Right atrium auricular region (tissue), 2 donors: ENCODE measurements around the gene TRMT1. TPM values are rescaled to one million over a fixed set of nuclear protein-coding genes. Genes with fewer than 3 reads are reported as not detected.
A peak's percentile ranks its signal among the peaks of the same experiment; 100 is the strongest.

Source experiments
- DNase-seq: peaks from one replicate; pipeline ENCODE4 v3.0.0-alpha.2; 2019; ENCODE audit warnings: low spot score
- H3K27ac ChIP-seq, 2 donors: fragments of 200-600 bp; sonication (generic); 1 replicate in 1 of 2; 2 replicates in 1 of 2; pipeline ENCODE4 v1.5.1; 2016 to 2019
- H3K27me3 ChIP-seq, 2 donors: fragments of 200-600 bp; sonication (generic); one replicate each; pipeline versions ENCODE4 v1.5.1 to v1.6.0; 2017 to 2019
- H3K36me3 ChIP-seq: fragments of 200-600 bp; sonication (generic); one replicate; pipeline ENCODE4 v1.5.1; 2016
- H3K4me1 ChIP-seq, 2 donors: fragments of 200-600 bp; sonication (generic); one replicate each; pipeline versions ENCODE4 v1.5.1 to v1.6.0; 2017 to 2019
- H3K4me3 ChIP-seq, 2 donors: fragments of 200-600 bp; sonication (generic); 1 replicate in 1 of 2; 2 replicates in 1 of 2; pipeline ENCODE4 v1.5.1; 2017 to 2019; ENCODE audit warnings: mild to moderate bottlenecking in 1 of 2, moderate library complexity in 1 of 2
- H3K9me3 ChIP-seq, 2 donors: fragments of 200-600 bp; sonication (generic); one replicate each; pipeline ENCODE4 v1.5.1; 2019
- CTCF ChIP-seq, 2 donors: fragments of 200-600 bp; sonication (generic); IDR thresholded peaks; one replicate each; pipeline ENCODE4 v1.5.1; 2019; ENCODE audit warnings: antibody characterized with exemption in 2 of 2
- total RNA-seq, 2 donors: library from RNA; depleted of rRNA; stranded (reverse); fragments of >200 nt; gene quantifications; one replicate each; pipeline ENCODE4 v1.1.0, GENCODE V29; 2016

Gene TRMT1
- total RNA-seq, 2 donors from 2014 or later: 13.6 to 15.0 TPM

GRCh38 chr19:13068085-13068846, 48.3 kb downstream of the TRMT1 start:
- H3K27ac ChIP-seq: peak overlapping the region; percentile 91
- H3K4me1 ChIP-seq: peaks cover 0 to 91% of the 10 kb centered on the region in 2 donors
- H3K36me3 ChIP-seq: peaks cover 3% of the 10 kb centered on the region
- no peak for DNase-seq
- H3K27me3 ChIP-seq: no peaks in the 10 kb centered on the region
- peak in 1 of 2 donors; percentile 26 for TF ChIP-seq CTCF (IDR thresholded peaks at IDR 0.05)
- H3K9me3 ChIP-seq: no peaks in the 10 kb centered on the region
- H3K4me3 ChIP-seq: no peak overlapping the region

- no peak for TF ChIP-seq CTCF (IDR thresholded peaks at IDR 0.05)
- no peaks in the 10 kb centered on the region for H3K36me3 ChIP-seq
- no peaks in the 10 kb centered on the region for H3K9me3 ChIP-seq
- H3K27me3 ChIP-seq: no peaks in the 10 kb centered on the region
- H3K4me3 ChIP-seq: no peak overlapping the region
- peaks cover 0 to 100% of the 10 kb centered on the region in 2 donors for H3K4me1 ChIP-seq
- no peak for DNase-seq
- peak overlapping the region; percentile 91 for H3K27ac ChIP-seq
These were observed 49.4 kb downstream of the TRMT1 start for GRCh38 chr19:13066933-13067807.

GRCh38 chr19:13066226-13066625, 50.3 kb downstream of the TRMT1 start:
- TF ChIP-seq CTCF (IDR thresholded peaks at IDR 0.05): no peak
- no peak for DNase-seq
- Histone ChIP-seq H3K27ac (peak overlapping the region; percentile 91), H3K9me3 (no peaks in the 10 kb centered on the region), H3K27me3 (no peaks in the 10 kb centered on the region), H3K4me1 (peaks cover 0 to 100% of the 10 kb centered on the region in 2 donors), H3K4me3 (no peak overlapping the region), H3K36me3 (no peaks in the 10 kb centered on the region)

- TF ChIP-seq CTCF (IDR thresholded peaks at IDR 0.05): no peak
- Histone ChIP-seq H3K4me1 (peaks cover 0 to 100% of the 10 kb centered on the region in 2 donors), H3K27ac (peak overlapping the region; percentile 91), H3K9me3 (no peaks in the 10 kb centered on the region), H3K4me3 (no peak overlapping the region), H3K27me3 (no peaks in the 10 kb centered on the region), H3K36me3 (no peaks in the 10 kb centered on the region)
- no peak for DNase-seq
These were observed 52.4 kb downstream of the TRMT1 start for GRCh38 chr19:13064092-13064489.

GRCh38 chr19:13063461-13064091, 53.0 kb downstream of the TRMT1 start:
- Histone ChIP-seq H3K27ac (peak overlapping the region; percentile 91), H3K4me3 (no peak overlapping the region), H3K9me3 (no peaks in the 10 kb centered on the region), H3K27me3 (no peaks in the 10 kb centered on the region), H3K36me3 (no peaks in the 10 kb centered on the region), H3K4me1 (peaks cover 0 to 100% of the 10 kb centered on the region in 2 donors)
- DNase-seq: no peak
- TF ChIP-seq CTCF (IDR thresholded peaks at IDR 0.05): no peak
